Stimulated activated naive CD8-positive, alpha-beta T cell treated with anti-CD3 and anti-CD28 coated beads, Interleukin-15, amount 100 ng/mL, for 72 hours (primary cell): ENCODE results near the gene AR.
"Not testable (repeated sequence)": the region's sequence is repeated elsewhere in the genome, so short reads cannot be mapped to it uniquely, and the experiment has no call there.

ENCODE experiments used
- ATAC-seq: fragments of 150-1000 bp; cut with Tn5 transposase; 2 replicates; pipeline ENCODE4 v1.10.0; 2021; ENCODE audit warnings: mild to moderate bottlenecking, moderate library complexity
- DNase-seq, 2 donors: peaks; one replicate each; pipeline ENCODE4 v3.0.0; 2021 to 2022
- H3K27ac Mint-ChIP-seq, 2 donors: one replicate each; pipeline ENCODE4 v1.8.0; 2022; ENCODE audit warnings: mild to moderate bottlenecking in 2 of 2, mixed read lengths in 2 of 2, moderate library complexity in 2 of 2
- H3K27me3 Mint-ChIP-seq: one replicate; pipeline ENCODE4 v1.8.0; 2022; ENCODE audit warnings: mixed read lengths
- H3K4me1 Mint-ChIP-seq: one replicate; pipeline ENCODE4 v1.8.0; 2022; ENCODE audit warnings: mild to moderate bottlenecking, mixed read lengths
- H3K4me3 Mint-ChIP-seq, 2 donors: one replicate each; pipeline ENCODE4 v1.8.0; 2022; ENCODE audit warnings: mild to moderate bottlenecking in 2 of 2, mixed read lengths in 2 of 2, moderate library complexity in 1 of 2
- H3K9me3 Mint-ChIP-seq, 2 donors: one replicate each; pipeline ENCODE4 v1.8.0; 2022; ENCODE audit warnings: mixed read lengths in 2 of 2

AR gene

GRCh38 chrX:67601771-67602170 lies 58.0 kb downstream of the AR start:
- H3K27ac Mint-ChIP-seq, result no peak overlapping the region
- H3K4me1 Mint-ChIP-seq, result no peaks in the 10 kb centered on the region
- H3K27me3 Mint-ChIP-seq, result no peaks in the 10 kb centered on the region
- DNase-seq (no peak), ATAC-seq (no peak)
- no peak overlapping the region for H3K4me3 Mint-ChIP-seq
- H3K9me3 Mint-ChIP-seq, result no peaks in the 10 kb centered on the region

DNA sequence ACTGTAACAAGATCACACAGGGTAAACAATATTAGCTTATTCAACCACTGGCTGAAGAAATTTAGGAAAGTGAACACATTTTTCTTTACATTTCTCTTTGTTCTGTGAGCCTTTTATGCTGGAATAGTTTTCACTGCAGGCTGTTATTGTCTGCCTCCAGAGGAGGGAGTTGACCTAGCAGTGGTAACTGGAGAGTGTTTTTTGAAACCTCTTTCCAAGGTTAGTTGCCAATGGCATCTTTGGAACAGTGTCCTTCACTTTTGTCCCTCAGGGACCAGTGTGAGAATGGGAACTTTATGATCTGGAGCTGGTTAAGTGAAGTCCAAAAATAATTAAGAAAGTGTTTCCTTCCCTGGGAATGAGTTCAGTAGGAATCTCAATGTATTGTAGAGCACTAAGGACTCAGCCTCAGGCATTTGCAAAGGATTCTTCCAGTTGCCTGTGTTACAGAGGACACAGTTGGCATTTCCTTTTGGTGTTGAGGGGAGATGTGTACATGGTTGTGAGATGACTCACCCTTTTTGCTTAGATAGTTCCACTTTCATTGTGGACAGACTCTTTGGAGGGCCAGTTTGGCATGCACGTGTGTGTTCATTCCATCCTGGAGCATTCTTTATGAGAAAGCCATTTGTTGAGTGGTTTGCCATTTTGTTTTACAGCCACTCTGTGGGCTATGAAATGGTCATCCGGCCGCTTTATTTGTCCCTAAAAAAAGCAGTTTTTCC lies 61.3 kb downstream of the AR start:
- H3K27ac Mint-ChIP-seq, result no peak overlapping the region
- DNase-seq (no peak), ATAC-seq (no peak)
- no peaks in the 10 kb centered on the region for H3K9me3 Mint-ChIP-seq
- H3K27me3 Mint-ChIP-seq, result no peaks in the 10 kb centered on the region
- no peaks in the 10 kb centered on the region for H3K4me1 Mint-ChIP-seq
- H3K4me3 Mint-ChIP-seq, result no peak overlapping the region

DNA sequence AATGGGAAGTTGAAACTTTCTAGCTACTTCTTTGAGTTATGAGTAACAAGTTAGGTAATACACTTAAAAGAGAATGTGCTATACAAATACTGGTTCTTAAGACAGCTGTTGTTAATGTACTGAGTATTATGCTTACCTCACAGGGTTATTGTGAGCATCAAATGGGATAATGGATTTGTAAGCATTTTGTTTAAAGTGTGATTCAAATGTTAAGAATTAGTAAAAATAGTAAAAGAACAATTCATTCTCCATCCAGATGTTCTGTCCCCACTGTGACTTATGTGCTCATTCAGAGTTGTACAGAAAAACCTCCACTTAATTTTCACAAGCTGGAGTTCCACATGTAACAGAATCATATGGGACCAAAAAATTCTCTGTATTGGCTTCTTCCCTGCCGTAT lies 63.6 kb downstream of the AR start:
- H3K27ac Mint-ChIP-seq, result no peak overlapping the region
- H3K4me1 Mint-ChIP-seq, result no peaks in the 10 kb centered on the region
- DNase-seq, result no peak
- H3K4me3 Mint-ChIP-seq, result no peak overlapping the region
- ATAC-seq, result no peak
- no peaks in the 10 kb centered on the region for H3K27me3 Mint-ChIP-seq
- H3K9me3 Mint-ChIP-seq, result no peaks in the 10 kb centered on the region

- DNase-seq (no peak), ATAC-seq (no peak)
- Mint-ChIP-seq H3K27ac (no peak overlapping the region), H3K4me3 (no peak overlapping the region), H3K9me3 (no peaks in the 10 kb centered on the region), H3K4me1 (no peaks in the 10 kb centered on the region), H3K27me3 (no peaks in the 10 kb centered on the region)
Measured at GRCh38 chrX:67610282-67610681, 66.5 kb downstream of the AR start.

DNA sequence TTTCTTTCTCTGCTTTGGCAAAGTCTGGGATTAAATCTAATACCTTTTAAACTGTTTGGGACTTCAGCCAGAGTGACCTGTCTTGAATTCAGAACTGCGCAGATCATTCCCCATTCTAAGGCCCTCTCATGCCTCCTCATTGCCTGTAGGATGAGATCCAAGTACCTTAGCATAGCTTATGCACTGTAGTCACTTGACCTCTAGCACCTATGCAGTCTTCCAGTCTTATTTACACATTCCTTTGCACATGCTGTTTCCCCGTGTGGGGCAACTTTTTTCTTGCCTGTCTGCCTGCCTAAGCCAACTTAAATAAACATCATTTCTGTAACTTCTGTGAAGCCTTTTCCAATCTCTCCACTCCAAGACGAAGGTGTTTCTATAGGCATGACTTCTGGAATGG lies 68.4 kb downstream of the AR start:
- no peak for ATAC-seq
- H3K9me3 Mint-ChIP-seq, result no peaks in the 10 kb centered on the region

DNA sequence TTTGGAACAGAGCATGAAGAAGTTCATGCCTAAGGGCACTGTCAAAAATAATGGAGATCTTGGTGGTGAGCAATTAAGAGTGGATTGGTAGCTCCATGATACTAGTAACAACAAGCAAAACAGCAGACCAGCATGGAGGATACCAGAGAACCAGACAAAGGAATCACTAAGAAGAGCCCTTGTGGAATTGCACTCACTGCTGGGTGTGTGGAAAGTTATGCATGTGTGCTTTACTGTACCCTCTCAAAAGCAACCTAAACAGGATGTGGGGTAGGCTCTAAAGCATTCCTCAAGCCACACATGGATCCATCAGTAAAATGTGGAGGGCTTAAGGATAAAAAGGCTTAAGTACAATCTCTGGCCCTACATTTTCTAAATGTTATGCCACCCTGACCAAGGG lies 69.5 kb downstream of the AR start:
- ATAC-seq (no peak), DNase-seq (no peak)
- Mint-ChIP-seq H3K27ac (no peak overlapping the region), H3K27me3 (no peaks in the 10 kb centered on the region), H3K4me1 (no peaks in the 10 kb centered on the region), H3K4me3 (no peak overlapping the region), H3K9me3 (peaks cover 0 to 5% of the 10 kb centered on the region in 2 donors)

More for the DNA sequence above, 68.4 kb downstream of the AR start:
- no peaks in the 10 kb centered on the region for H3K27me3 Mint-ChIP-seq
- H3K4me3 Mint-ChIP-seq, result no peak overlapping the region
- no peak overlapping the region for H3K27ac Mint-ChIP-seq
- no peak for DNase-seq
- H3K4me1 Mint-ChIP-seq, result no peaks in the 10 kb centered on the region

DNA sequence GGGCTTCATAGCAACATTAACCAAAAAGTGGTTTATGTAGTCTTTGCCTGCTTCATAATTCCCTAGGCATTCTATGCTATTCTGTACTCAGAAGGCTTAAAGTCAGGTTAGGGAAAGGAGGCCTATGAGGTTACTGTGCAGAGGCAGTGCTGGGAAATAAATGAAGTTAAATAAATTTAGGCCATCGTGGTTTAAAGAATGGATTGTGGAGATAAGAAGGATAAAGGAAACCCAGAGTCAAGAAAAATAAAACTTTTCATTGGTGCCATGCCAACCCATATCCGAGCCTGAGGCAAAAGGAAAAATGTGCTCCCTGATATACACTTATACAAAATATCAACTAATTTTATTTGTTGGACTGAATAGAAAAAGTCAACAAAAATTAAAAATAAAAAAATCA lies 70.2 kb downstream of the AR start:
- Mint-ChIP-seq H3K9me3 (peaks cover 0 to 8% of the 10 kb centered on the region in 2 donors), H3K4me3 (no peak overlapping the region), H3K27ac (no peak overlapping the region), H3K4me1 (no peaks in the 10 kb centered on the region), H3K27me3 (no peaks in the 10 kb centered on the region)
- no peak for DNase-seq
- ATAC-seq, result no peak

GRCh38 chrX:67614423-67614822 lies 70.6 kb downstream of the AR start:
- DNase-seq, result no peak
- Mint-ChIP-seq H3K4me3 (no peak overlapping the region), H3K27ac (no peak overlapping the region), H3K9me3 (peaks cover 0 to 8% of the 10 kb centered on the region in 2 donors), H3K27me3 (no peaks in the 10 kb centered on the region), H3K4me1 (no peaks in the 10 kb centered on the region)
- ATAC-seq, result no peak

- ATAC-seq, result peak; percentile 74
- Mint-ChIP-seq H3K27me3 (no peaks in the 10 kb centered on the region), H3K9me3 (peaks cover 0 to 8% of the 10 kb centered on the region in 2 donors), H3K4me3 (no peak overlapping the region), H3K27ac (no peak overlapping the region), H3K4me1 (no peaks in the 10 kb centered on the region)
- no peak for DNase-seq
Measured at GRCh38 chrX:67619253-67619652, 75.4 kb downstream of the AR start.

GRCh38 chrX:67622053-67622585 lies 78.3 kb downstream of the AR start:
- no peak for ATAC-seq
- H3K27ac Mint-ChIP-seq, result no peak overlapping the region
- peaks cover 0 to 8% of the 10 kb centered on the region in 2 donors for H3K9me3 Mint-ChIP-seq
- H3K4me3 Mint-ChIP-seq, result no peak overlapping the region
- no peaks in the 10 kb centered on the region for H3K27me3 Mint-ChIP-seq
- no peaks in the 10 kb centered on the region for H3K4me1 Mint-ChIP-seq
- no peak for DNase-seq

DNA sequence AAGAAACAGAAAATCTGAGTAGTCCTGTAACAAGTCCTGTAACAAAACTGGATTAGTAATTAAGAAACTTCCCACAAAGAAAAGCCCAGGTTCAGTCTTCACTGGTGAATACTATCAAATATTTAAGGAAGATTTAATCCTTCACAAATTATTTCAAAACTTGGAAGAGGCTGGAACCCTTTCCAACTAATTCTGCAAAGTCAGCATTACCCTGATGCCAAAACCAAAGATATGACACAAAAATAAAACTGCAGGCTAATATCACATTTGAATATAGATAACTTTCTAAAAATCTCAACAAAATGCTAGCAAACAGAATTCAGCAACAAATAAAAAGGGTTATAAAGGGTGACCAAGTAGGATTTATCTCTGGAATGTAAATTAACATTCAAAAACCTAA lies 80.5 kb downstream of the AR start:
- Mint-ChIP-seq H3K27me3 (no peaks in the 10 kb centered on the region), H3K27ac (no peak overlapping the region), H3K4me3 (no peak overlapping the region), H3K9me3 (no peaks in the 10 kb centered on the region), H3K4me1 (no peaks in the 10 kb centered on the region)
- ATAC-seq (no peak), DNase-seq (no peak)

DNA sequence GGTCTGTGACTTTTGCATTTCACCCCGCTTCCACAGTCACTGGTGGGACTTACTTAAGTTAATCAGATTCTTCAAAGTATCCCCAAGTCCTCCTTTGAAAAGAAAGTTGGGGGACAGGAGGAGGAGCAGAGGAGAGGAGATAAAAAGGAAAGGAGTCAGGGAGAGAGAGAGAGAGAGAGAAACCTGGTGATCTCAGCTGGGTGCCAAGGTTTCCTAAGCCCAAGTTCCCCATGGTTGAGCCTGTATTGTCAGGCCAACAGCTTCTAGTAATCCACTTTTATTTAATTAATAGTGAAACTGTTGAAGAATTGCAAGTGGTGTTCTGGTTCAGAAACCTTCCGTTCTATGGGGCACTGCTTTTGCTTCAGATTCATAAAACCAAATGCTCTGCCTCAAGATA lies 91.6 kb downstream of the AR start:
- DNase-seq (no peak), ATAC-seq (no peak)
- no peak overlapping the region for H3K27ac Mint-ChIP-seq
- no peaks in the 10 kb centered on the region for H3K27me3 Mint-ChIP-seq
- no peaks in the 10 kb centered on the region for H3K4me1 Mint-ChIP-seq
- no peak overlapping the region for H3K4me3 Mint-ChIP-seq
- H3K9me3 Mint-ChIP-seq, result no peaks in the 10 kb centered on the region

GRCh38 chrX:67636532-67636931 lies 92.7 kb downstream of the AR start:
- Mint-ChIP-seq H3K9me3 (no peaks in the 10 kb centered on the region), H3K4me3 (no peak overlapping the region), H3K4me1 (no peaks in the 10 kb centered on the region), H3K27me3 (no peaks in the 10 kb centered on the region), H3K27ac (no peak overlapping the region)
- ATAC-seq (no peak), DNase-seq (no peak)

- H3K4me1 Mint-ChIP-seq, DNase-seq, ATAC-seq, H3K4me3 Mint-ChIP-seq, H3K9me3 Mint-ChIP-seq, H3K27me3 Mint-ChIP-seq, H3K27ac Mint-ChIP-seq: not testable (repeated sequence)
Measured at GRCh38 chrX:67637293-67637692, 93.5 kb downstream of the AR start.

GRCh38 chrX:67648361-67648760 lies 104.5 kb downstream of the AR start:
- H3K4me3 Mint-ChIP-seq, result no peak overlapping the region
- ATAC-seq, result no peak
- peaks cover 0 to 5% of the 10 kb centered on the region in 2 donors for H3K9me3 Mint-ChIP-seq
- no peak overlapping the region for H3K27ac Mint-ChIP-seq
- H3K4me1 Mint-ChIP-seq, result no peaks in the 10 kb centered on the region
- DNase-seq, result no peak
- H3K27me3 Mint-ChIP-seq, result no peaks in the 10 kb centered on the region

DNA sequence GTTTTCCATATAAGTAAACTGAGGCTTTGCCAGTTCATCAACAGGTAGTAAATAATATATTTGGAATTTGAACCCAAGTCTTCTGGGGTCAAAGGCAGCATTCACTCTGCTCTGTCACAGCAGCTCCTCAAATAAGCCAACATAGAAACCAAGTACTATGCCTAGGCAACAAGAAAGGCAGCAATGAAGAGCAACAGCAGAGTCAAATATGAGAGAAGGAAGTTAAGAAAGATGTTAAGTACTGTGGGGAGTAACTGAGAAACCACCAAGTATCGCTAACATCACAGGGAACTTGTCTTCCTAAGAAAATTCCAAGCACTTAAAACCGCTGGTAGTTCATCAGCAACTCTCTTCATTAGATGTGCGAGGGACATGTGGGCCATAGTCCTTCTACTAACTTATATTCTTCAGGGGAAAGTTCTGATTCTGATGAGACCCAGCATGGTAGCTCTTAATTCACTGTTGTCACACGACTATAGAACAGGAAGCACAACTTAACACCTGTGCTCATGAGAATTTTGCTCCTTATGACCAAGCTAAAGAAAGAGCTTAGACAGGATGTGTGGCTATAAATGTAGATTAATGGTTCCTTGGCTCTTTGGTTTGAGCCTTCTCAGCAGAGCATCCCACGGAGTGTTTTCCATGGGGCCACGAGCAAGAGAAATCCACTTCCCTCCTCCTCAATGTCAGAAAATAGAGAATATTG lies 107.8 kb downstream of the AR start:
- no peaks in the 10 kb centered on the region for H3K4me1 Mint-ChIP-seq
- no peak overlapping the region for H3K4me3 Mint-ChIP-seq
- no peak for ATAC-seq
- H3K27ac Mint-ChIP-seq, result no peak overlapping the region
- no peak for DNase-seq
- no peaks in the 10 kb centered on the region for H3K9me3 Mint-ChIP-seq
- H3K27me3 Mint-ChIP-seq, result no peaks in the 10 kb centered on the region
